Measurements from ENCODE around the gene TCERG1L.
"Not testable (repeated sequence)": the region's sequence is repeated elsewhere in the genome, so short reads cannot be mapped to it uniquely, and the experiment has no call there.

The TCERG1L gene

DNA sequence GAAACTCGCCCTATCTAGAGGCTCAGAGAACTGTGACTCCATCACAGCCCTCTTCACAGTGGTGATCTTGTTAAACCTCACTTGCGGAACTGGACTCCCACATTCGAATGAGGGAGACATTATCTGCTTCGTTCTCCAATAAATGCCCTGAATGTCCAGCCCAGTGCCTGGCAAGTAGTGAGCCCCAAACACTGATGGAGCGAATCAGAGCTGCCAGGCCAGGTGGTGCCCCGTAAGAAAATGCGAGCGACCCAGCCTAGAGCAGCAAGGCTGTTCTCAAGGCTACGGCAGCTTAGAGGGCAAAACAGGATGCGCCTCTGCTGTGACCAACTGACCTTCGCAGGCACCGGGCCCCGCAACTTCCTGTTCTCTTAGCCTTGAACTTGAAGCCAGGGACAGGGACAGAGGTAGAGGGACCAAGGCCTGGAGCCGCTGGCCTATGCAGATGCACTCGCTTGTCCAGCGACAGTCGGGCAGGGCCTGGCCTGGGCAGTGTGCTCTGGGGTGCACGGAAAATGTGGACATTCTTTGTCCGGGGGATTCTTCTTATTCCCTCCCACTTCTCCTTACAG is 217.6 kb downstream of the TCERG1L start:
- DNase-seq, result no peak

DNA sequence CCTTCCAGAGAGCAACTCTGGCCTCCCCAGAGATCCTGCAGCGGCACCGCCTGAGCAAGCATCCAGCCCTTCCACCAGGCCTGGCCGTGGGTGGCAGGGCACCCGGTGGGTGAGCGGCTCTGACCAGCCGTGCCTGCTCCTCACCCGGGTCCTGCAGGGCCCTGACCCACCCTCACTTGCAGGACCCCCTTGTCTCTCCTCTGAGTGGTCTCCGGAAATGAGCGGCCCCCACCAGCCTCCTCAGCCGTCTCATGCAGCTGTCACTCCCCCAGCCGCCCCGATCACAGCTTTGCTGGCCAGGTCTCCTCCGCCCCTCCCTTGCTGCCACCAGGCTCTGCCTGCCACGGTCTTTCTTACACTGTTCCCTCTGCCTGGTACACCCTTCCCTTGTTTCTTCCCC is 218.2 kb downstream of the TCERG1L start:
- no peak for DNase-seq

DNA sequence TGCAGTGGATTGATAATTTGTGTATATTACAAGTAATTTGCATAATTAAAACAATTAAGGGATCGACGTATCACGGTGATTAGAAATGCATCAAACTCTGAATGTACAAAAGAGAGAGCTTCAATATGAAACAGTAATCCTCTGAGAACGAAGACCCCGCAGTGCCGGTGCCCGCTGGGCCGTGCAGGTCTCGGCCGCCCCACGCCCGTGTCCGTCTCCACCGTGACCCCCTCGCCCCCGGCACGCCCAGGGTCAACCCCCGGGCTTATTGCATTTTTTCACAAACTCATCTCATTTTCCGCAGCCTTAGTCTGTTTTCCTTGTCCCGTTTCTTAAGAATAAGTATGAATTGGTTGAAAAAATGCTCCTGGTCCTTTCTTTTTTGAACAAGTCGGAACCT is 218.6 kb downstream of the TCERG1L start:
- DNase-seq, result no peak

DNA sequence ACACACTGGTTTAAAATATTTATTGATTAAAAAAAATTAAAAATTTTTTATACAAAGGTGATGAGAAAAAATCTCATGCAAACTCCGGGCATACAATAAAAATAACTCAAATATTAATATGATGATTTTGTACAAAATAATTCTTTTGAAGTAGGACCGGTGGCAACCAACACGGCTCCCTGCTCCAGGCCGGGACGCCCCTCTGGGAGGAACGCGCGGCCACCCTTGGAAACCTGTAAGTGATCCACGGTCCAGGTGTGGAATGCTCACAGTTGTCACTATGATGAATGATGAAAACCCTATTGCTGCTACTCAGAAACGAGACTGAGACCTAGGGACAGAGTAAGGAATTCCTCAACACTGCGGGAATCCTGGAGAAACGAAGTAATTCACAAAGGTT is 219.1 kb downstream of the TCERG1L start:
- DNase-seq, result no peak

DNA sequence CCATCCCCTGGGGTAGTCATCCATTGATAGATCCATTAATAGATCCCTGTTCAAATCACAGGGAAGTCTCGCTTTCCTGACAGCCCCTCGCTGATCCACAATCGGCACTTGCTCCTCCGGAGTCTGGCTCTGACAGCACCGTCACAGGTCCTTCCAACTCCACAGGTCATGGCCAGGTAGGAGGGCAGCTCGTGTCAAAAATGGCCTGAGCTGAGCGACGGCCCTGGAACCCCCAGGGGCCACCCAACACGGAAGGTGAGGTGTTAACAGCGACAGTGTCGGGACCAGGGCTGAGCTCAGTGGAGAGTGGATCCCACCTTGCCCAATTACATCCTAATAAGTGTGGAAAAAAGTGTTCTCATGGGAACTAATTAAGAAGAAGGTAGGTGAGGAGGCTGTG is 219.8 kb downstream of the TCERG1L start:
- no peak for DNase-seq

DNA sequence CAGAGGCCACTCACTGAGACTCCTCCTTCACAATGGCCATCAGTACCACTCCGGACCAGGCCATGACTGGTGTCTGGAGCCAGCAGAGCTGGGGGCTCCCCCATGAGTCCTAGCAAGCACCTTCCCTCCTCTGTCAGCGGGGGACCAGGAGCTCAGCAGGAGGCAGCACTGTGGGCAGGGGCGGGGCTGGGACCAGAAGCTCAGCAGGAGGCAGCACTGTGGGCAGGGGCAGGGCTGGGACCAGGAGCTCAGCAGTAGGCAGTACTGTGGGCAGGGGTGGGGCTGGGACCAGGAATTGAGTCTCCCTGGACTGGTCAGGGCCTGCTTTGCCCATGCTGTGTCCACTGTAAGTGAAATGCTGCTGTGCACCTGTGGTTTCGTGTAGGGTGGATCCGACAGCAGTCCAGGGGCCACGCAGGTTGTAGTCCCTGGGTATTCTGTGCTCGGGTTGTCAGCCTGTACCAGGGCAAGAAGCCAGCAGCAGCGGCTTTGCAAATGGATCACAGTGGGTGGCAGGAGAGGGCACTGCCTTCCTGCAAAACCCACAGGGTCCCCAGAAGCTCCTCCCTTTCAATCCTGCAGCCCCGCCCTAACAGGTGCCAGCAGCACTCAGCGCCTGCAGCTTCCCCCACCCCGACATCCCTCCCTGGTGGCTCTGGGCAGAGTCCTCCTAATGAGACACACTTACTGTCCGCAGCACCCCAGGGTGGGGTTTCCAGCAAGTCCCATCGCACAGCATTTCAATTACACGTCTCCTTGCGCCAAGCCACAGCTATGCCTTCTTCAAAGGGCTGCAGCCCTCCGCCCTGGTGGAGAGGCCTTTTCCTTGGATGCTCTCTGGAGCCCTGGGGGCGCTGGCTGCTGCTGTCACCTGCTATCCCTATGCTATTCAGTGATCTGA is 220.5 kb downstream of the TCERG1L start:
- DNase-seq, result no peak

DNA sequence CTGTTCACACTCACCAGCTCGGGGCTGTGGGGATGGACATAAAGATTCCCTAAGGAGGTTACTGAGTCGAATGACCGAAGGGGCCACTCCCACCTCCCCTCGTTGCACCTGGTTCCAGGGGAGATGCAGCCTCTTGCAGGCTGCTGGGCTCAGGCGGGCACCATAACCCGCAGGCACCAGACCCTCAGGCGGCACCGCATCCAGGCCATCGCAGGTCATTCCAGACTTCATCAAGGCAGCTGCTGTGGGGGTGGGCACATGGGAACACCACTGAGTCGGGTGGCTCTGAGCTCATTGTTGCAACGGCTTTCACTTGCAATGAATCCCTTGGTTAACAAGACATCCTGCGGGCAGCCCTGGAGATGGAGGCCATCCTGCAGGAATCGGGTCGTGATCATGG is 221.7 kb downstream of the TCERG1L start:
- no peak for DNase-seq

DNA sequence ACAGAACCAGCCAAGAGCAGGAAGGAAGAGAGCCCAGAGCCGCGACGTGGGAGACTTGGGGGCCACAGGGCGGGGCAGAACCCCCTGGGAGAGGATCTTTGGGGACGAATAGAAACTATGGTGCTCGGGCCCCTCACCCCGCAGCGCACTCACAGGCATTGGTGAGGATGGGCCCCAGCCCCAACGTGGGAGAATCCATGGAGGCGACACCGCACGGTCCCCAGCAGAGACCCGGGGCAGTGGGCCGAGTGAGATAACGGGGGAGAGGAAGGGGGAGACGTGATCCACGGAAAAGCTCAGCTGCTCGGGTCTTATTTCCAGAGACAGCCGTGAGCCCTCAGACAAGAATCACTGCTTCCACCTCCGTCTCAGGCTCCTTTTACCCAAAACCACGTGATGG is 222.4 kb downstream of the TCERG1L start:
- DNase-seq, result no peak

DNA sequence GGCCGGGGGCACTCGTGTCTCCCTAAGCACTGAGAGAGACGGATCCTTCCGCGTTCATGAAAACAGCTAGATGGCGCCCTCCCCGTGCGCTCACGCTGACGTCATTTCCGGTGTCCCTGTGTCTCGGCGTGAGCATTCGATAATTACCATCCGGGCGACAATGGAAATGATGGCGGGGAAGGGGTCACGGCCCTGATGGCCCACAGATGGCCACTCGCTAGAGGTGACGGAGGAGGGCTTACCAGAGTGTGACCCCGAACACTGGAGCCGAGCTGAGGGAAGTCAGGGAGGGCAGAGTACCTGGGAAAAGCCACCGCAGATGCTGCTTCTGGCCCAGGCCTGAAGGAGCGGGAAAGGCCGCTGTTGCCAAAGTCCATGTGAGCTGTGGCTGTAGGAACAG is 222.9 kb downstream of the TCERG1L start:
- no peak for DNase-seq

DNA sequence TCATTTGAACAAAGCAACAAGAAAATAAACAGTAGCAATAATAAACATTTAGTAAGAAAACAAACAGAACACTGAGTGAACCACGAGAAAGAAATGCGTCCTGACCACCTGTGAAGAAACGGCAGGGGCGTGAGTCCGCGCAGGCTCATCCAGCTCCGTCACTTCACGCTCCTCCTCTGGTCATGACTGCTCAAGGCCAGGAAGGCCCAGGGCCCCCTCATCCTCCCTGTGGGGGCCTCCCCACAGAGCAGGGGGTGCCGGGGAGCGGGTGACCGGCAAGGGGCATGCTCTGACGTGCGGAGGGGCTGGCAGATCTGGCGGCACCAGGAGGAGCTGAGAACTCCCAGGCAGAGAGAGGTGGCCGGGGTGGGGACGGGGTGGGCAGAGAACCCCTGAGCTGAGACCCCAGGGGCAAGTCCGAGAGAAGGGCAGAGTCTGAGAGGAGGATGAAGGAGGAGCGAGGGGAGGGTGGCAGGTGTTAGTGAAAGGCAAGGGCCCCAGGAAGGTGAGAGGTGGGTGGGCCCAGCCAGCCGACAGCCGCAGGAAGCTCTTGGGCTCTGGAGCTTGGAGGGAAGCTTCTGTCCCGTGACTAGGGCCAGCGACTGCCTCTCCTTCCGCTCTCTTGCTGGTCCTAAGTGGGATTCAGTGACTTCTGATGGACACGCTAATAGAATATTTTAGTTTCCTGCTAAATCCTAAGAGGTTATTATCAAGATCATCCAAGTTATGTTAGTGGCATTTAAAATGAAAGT is 223.9 kb downstream of the TCERG1L start:
- DNase-seq, result no peak

DNA sequence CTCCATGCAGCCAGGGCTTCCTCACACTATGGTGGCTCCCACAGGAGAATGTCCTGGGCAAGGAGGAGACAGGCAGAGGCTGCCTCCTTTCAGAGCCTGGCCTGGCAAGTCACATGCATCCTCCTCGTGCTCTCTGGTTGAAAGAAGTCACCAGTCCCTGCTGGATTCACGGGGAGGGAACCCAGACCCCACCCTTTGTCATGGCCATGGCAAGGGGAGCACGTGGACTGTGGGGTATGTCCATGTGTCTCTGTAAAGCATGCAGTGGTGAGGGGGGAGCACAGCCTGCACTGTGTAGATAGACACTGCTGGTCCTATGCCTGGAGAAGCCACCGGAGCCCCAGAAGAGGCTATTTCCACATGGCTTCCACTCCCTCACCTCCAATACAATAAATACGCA is 225.0 kb downstream of the TCERG1L start:
- no peak for DNase-seq

DNA sequence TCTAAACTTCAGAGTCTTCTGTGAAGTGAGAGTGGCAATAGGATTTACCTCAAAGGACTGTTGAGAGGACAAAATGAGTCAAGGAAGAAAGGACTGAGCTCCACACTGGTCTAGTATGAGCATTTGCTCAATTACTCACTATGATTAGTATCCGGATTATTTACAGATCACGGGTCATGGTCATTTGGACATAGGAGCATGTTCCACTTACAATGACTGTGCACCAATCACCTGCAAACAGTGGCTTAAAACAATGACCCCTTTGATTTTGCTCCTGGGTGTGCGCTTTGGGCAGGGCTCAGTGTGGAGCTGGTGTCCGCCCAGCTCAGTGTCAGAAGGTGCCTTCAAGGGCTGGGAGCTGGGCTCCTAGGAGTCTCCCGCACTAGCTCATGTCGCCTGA is 225.4 kb downstream of the TCERG1L start:
- no peak for DNase-seq

DNA sequence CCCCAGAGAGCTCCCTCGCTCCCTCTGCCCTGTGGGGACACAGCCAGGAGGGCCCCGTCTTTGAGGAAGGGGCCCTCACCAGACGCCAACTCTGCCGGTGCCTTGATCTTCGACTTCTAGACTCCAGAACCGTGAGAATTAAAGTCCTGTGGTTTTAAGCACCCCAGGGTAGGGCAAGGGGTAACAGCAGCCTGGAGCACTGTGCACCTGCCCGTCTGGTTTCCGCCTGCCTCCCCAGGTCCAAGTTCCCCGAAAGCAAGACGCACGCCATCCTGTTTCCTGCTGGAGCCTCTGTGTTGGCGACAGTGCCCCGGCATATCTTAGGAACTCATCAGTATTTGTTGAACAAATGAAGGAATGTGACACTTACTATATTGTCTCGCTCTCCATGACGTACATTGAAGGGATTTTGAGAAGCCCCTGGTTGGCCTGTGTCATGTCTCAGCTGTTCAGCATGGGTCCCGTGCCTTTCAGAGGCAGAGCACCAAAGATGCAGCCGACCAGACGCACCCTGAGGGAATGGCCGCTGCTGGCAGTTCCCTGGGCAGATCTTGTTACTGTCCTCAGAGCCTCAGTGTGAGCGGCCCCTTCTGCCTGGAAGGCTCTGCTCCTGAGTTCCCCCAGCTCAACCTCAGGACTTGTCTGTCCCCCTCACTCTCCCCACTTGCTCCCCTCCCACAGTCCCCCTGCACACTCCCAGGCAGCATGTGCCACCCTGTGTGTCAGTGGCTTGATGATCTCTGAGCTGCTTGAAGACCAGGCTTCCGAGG is 226.2 kb downstream of the TCERG1L start:
- no peak for DNase-seq

DNA sequence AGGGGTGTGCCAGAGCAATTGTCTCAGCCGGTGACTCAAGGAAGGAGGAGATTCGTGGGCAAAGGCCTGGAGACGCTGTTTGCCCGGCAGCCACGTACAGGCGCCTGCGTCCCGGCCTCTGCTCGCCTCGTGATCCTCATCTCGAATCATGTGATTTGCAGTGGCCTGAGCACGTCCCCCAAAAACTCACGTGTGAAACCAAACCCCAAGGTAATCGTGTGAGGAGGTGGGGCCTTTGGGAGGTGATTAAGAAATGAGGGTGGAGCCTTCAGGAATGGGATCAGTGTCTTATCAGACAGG is 226.8 kb downstream of the TCERG1L start:
- no peak for DNase-seq

DNA sequence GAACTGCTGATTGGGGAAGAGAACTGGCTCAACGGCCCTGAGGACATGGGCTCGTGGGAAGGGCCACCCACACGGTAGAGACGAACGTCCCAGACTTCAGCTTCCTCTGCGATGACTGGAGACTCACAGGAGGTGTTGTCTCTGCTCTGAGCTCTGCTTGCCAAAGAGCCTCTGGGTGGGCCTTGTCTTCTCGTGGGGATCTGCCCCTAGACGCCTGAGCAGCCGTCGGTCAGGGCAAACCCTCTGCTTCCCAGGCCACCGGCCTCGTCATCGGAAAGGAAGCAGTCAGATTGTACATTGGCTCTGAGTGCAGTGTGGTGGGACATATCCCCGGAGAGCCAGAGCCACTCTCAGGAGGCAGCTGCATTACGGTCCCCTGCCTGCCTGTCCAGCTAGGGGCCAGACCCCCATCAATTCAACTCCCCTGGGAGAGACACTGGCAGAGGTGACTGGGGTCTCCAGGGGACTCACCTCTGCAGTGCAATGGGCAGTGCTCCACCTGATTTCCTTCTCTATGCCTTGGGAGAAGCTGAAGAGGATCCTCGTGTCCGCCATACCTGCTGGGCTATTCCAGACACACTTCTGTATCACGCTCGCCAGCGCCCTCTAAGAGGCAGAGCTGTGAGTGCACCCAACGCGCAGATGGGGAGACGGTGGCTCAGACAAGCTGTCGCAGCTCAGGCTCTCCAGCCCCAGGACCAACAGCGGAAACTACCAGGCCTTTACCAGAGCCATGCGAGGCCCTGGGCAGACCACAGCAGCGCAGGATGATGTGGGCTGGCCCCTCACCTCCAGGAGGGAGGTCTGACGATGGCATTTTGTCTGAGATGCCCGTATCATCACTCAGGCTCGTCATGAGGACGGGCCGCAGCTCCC is 227.4 kb downstream of the TCERG1L start:
- DNase-seq, result no peak

DNA sequence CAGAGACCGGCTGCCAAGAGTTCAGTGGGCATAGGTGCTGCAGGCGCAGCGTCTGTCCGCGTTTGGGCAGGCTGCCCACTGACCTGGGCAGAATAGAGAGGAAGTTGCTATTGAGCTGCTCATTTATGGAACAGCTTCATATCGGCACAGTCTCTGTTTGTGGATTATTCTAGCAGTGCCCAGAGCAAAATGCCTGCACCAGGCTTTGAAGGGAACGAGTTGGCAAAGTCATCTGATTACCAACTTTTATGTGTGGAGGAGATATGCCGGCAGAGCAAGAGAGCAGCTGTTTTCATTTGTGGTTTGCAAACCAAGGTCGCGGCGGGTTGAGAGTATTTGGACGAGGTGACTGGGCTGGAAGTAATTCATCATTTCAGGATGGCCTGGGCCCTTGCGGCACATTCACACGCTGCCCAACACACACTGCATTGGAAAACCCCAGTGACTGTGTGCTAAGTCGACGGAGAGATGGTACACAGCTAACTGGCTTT is 228.5 kb downstream of the TCERG1L start:
- DNase-seq, result no peak

DNA sequence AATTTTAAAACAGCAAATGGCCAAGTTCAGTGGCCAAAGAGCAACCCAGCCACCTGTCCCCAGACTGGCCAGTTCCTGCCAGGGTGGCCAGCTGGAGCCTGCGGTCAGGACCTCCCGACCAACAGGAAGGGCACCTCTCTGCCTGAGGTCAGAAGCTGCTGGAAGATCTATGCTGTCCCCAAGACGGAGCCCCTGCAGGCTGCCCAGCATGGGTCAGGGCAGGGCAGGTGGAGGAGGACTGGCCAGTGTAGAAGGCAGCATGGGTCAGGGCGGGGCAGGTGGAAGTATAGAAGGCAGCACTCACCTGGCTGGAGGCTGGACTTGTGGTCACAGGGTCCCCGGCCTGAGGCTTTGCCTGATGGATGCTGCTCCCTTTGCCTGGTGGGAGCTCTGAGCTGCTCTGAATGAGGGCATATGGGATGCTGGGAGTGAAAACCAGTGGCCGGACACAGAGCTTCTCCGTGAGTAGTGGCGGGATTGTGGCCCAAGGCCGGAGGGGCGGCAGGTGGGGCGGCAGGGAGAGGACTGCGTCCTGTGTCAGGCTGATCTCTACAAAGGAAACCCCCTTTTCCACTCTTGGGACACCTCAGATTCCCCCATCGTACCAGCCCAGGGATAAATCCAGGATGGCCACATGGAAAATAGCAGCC is 229.2 kb downstream of the TCERG1L start:
- DNase-seq, result no peak

DNA sequence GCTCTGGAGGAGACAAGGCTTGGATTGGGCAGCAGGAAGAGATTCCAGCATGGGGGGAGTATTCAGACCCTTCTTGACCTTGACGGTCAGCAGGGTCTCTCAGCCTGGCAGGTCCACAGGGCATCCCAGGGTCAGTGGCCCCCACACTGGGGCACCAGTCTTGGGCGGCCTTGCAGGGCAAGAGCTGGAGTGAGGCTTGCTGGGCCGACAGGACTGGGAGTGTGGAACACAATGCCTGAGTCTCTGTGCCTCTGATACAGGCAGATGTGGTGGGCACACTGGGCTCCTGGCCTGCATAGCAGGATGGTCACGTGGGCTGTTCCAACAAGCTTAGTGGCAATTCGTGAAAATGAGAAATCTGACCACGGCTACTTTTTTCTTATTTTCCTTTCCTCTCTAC is 229.7 kb downstream of the TCERG1L start:
- DNase-seq, result no peak

DNA sequence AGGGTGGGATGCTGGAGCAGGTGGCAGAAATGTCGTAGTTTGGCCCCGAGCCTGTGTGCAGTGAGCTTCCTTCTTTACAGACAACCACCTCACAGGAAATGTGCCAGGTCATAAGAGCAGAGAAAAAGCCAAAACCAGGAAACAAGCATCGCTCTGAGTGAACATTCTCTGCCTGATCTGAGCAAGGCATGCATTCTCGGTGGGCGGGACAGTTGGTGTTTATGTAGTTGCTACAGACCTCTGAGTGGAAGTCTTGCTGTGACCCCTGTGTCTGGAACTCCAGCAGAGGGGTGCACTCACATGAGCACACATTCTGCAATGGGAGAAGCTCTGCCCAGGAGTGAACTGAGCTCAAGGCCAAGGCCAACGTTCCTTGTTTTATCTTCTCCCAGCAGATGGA is 230.1 kb downstream of the TCERG1L start:
- no peak for DNase-seq

DNA sequence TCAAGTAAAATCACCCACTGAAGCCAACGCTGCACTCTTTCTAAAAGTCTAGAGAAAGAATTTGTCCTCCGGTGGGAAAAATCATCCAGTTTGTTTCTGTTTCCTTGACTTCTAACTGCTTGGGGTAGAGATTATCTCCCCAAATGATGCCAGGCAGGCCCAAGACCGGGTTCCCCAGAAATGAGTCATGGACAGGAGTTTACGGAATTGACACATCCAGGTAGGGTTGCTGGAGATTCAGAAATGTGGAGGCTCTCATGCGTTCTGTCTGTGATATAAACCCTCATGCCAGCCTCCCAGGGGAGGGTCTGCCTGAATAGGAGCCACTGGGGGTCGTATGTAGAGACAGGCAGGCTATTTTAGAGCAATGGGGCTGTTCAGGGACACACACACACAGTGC is 230.9 kb downstream of the TCERG1L start:
- no peak for DNase-seq

DNA sequence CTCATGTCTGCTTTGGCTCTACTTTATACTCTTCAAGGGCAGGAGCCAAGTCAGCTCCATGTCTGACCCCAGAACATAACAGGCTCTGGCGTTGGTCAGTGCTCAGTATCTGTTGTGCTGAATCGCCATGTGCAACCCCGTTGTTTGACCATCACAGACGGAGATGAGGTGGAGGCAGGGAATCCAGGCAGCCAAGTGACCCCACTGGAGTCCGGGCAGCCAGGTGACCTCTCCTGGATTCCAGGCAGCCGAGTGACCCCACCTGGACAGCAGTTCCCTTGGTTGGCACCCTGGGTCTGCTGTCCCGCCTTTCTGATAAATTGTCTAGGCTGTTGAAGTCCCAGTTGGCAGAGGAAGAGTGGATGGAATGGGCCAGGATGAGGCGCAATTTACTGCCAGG is 232.2 kb downstream of the TCERG1L start:
- DNase-seq, result no peak

DNA sequence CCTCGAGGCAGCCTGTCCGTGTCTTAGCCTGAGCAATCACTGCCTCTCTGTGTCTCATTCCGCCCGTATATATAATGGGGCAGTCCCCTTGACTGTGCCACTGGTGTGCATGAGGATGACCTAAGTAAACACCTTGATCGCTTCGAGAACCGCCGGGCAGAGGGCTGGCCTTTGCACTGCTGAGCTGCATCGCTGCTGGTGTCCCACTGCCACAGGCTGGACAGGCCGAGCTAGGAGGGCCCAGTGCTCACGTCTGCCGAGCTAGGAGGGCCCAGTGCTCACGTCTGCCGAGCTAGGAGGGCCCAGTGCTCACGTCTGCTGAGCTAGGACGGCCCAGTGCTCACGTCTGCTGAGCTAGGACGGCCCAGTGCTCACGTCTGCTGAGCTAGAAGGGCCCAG is 232.6 kb downstream of the TCERG1L start:
- not testable (repeated sequence) for DNase-seq
